Measurements from ENCODE around the gene DMRT1.

The DMRT1 gene

DNA sequence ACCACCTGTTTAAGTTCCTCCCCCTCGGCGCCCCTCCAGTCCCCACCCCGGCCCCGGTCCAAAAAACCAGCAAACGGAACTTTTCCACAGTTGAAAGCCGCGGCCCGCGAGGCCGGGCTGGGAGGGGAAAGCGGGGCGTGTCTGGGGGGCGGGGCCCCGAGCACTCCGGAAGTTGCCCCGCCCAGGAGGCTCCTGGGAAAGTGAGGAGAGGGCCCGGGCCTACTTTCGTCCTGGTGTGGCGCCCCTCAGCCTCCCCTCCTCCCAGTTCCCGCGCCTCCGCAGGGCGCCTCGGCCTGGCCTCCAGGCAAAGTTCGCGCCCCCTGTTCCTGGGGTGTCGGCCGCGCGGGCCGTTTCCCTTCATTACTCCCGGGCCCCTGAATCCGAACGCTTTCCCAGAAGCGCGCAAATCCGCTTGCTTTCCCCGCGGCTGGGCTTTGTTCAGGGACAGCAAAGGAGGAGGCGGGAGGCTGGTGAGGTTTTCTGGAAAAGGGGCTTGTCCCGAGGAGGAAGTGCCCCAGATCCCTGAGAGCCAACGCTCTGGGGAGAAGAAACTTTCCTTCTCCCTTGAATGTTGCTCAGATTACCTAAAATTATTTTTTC, 130.5 kb downstream of the DMRT1 start:
- no peak for DNase-seq (ENCODE audit: low read depth in 3 of 3)

GRCh38 chr9:972501-973294, 131.2 kb downstream of the DMRT1 start:
- no peak for DNase-seq (ENCODE audit: low read depth in 3 of 3)

- DNase-seq (ENCODE audit: low read depth in 3 of 3) = no peak
These were observed 131.9 kb downstream of the DMRT1 start for GRCh38 chr9:973295-973834.

DNA sequence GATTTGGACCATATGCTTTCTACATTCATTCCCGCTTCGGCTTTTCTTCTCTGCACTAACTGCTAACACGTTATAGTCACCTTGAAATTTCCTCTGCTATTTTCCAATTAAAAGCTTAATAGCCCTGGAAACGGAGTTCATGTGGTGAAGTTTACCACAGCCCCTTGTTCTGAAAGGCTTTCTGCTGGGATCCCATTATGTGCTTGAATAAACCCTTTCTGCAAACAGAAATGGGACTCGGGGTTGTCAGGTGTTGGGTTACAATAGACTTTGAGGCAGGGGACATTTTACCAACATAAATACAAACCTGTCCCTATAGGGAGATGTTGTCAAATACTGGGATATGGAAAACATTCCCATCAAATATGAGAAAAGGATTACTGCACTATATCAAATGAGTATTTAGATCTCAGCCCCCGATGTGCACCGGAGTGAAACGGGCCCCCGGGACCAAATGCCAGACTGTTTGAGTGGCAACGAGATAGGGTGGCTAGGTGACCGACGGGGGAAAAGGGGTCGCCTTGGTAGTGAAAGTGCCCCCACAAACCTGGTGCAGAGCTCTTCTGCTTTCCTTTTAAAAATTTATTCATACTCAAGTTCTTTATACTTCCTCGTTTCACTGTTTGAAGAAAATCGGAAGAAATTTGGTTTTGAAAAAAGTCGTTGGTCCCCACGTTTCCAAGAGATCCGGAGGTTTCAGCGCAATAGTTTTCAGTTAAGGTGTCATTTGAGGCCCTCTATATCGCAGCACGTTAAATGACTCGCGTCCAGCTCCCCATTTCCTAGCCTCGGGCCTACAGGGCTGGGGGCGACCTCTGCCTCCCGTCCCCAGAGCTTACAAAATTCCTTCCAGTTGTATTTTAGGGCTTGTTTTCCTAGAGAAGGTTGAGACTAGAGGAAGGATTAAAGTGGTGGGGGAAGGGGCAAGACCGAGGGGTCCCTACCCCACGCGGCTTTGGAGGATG, 132.8 kb downstream of the DMRT1 start:
- no peak for DNase-seq (ENCODE audit: low read depth in 3 of 3)

GRCh38 chr9:974996-975739, 133.7 kb downstream of the DMRT1 start:
- DNase-seq (ENCODE audit: low read depth in 3 of 3) = no peak

DNA sequence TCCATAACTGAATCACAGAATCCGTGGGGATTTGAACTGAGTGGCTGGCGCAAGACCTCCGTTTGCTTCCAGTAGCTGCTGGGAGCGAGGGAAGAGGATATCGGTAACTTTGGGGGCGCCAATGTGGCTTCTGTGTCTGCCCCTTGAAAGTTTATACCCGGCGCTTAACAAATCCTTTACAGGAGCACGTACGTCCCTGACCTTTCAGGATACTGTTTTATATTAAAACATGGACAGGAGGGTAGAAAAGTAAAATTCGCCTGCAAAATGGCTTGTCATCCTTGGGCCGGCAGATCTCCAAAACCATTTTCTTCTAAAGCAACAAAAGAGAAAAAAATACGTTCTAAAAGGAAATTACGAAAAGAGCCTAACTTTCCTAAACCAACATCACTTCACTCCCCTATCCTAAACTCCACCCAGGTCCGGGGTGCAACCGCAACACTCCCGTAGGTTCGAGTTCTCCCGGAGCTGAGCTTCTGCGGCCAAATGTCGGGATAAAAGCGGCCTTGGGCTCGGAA, 134.3 kb downstream of the DMRT1 start:
- no peak for DNase-seq (ENCODE audit: low read depth in 3 of 3)

DNA sequence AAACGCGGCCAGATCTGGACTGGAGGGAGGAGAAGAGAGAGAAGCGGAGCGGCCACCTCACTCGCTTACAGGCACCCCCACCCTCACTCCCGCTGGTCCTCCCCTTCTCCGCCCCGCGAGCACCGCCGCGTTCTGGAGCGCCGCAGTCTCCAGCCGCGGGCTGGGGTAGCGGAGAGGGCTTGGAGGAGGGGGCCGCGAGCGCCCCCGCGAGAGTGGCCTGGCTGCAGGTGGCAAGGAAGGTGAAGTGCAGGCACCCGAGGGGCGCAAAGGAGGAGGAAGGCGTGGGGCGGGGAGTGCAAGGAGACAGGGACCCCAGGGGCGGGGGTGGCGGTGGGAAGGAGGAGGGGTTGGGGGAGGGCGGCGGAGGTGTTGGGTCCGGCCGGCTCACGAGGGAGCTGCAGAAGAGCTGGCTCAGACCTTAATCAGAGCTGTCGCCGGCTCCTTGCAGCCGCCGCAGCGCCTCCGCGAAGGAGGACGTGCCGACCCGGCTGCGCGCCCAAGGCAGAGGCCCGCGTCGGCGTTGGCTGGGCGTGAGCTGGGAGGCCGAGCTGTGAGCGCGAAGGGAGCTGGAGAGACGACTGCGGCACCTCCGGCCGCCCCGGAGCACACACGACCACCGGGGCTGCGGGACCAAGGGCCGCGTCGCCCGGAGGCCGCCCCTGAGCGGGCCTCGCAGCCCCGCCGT, 134.9 kb downstream of the DMRT1 start, which contains the start of gene DMRT3:
Gene DMRT3, plus strand, starts transcription at position 398 of the 685 bp plus-strand sequence. CDS start 347 bp downstream, outside the sequence.
- no peak for DNase-seq (ENCODE audit: low read depth in 3 of 3)

DNA sequence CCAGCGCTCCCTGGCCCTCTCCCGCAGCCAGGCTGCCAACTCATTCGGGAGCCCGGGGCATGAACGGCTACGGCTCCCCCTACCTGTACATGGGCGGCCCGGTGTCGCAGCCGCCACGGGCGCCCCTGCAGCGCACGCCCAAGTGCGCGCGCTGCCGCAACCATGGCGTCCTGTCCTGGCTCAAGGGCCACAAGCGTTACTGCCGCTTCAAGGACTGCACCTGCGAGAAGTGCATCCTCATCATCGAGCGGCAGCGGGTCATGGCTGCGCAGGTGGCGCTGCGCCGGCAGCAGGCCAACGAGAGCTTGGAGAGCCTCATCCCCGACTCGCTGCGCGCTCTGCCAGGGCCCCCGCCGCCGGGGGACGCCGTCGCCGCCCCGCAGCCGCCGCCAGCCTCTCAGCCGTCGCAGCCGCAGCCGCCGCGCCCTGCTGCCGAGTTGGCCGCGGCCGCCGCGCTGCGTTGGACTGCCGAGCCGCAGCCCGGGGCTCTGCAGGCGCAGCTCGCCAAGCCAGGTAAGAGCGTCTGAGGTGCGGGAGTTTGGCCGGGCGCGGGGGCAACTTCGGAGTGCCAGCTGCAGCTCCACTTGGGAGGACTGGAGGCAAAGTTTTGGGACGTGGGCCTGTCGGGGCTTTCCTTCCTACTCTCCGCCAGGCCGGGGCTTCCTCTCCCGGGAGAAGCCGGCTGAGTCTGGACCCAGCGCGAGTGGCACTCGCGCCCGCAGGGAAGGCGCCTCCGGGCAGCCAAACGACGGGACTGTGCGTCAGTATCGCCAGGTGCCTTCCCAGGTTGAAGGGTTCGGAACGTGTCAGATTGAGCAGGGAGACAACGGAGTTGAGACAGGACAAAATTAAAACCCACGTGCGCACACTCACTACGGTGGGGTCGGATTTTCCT, 135.7 kb downstream of the DMRT1 start:
- DNase-seq (ENCODE audit: low read depth in 3 of 3) = no peak

DNA sequence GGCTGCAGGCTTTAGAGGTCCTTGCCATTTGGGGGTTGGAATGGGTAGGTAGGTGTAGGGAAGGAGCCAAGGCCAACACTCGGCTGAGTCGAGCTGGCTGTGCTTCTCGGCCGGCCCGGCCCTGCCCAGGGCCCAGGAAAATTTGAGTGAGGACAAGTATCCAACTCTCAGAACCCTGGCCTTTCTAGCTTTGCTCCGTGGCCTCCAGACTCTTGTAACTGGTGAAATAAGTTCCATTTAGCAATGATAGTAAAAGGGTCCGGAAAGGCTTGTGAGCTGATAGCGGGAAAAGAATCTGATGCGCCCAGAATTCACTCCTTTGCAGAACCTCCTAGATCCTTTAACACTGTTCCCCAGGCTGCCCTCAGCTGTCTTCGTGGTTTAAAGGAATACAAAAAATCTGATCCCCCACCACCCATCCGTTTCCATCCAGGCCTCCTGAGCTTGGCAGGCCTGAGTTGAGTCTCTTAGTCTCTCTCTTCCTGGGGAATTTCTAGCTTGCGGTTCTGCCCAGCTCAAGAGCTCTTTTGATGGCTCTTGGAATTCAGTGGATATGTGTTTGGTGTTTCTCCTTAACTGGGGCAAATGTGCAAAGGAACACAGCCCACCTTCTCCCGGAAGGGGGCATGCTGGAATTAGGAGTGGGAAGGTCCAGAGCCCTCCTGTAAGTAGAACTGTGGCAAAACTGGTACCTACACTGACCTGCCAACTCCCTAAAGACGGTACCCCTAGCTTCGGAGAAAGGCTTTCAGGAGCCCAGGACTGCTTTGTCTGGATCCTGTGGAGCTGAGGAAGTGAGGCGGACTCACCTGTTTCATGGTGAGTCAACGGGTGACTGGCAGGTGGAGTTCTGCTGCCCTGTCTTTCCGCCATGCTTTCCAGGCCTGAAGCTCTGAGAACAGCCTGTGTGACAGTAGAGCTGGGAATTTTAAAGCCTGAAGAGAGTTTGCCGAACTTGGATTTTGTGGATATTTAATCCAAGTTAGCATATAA, 136.6 kb downstream of the DMRT1 start:
- DNase-seq (ENCODE audit: low read depth in 3 of 3) = no peak

DNA sequence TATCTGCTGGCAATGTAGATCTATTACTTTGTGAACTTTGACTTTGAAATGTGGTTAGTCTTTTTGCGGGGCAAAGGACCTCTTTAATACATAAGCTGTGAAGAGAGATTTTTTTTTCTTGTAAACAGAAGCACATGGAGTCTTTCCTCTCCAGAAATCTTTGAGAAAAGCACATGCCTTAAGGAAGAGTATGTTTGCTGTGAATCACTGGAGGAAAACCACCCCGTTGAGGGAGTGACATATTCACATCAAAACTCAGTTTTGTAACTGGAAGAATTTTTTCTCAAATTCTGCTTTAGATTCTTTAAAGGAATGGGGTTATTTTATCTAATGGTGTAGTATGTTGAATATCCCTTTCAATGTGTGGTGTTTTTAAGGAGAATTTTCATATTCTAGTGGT, 138.5 kb downstream of the DMRT1 start:
- no peak for DNase-seq (ENCODE audit: low read depth in 3 of 3)

- no peak for DNase-seq (ENCODE audit: low read depth in 3 of 3)
These were observed 139.1 kb downstream of the DMRT1 start for GRCh38 chr9:980640-981039.

- DNase-seq (ENCODE audit: low read depth in 3 of 3) = no peak
These were observed 140.0 kb downstream of the DMRT1 start for GRCh38 chr9:981491-981898.

GRCh38 chr9:982394-983230, 141.1 kb downstream of the DMRT1 start:
- DNase-seq (ENCODE audit: low read depth in 3 of 3) = no peak

DNA sequence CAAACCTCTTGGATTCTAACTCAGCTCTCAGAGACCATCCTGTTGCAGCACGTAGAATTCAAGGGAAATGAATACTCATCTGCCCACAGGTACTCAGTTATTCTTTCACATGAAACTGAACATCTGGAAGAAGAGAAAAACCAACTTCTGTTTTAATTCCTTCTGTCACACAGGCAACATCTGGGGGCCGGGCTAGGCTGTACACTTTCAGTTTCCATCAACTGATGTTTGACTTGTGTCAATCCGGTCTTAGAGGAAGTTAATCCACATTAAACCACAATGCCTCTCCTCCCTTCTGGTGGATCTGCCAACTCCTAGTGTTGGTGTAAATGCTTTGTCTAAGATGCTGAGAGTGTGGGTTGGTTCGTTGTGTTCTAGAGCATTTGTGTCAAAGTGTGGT, 152.5 kb downstream of the DMRT1 start:
- DNase-seq (ENCODE audit: low read depth in 3 of 3) = no peak

GRCh38 chr9:995192-995591, 153.7 kb downstream of the DMRT1 start:
- DNase-seq (ENCODE audit: low read depth in 3 of 3) = no peak

DNA sequence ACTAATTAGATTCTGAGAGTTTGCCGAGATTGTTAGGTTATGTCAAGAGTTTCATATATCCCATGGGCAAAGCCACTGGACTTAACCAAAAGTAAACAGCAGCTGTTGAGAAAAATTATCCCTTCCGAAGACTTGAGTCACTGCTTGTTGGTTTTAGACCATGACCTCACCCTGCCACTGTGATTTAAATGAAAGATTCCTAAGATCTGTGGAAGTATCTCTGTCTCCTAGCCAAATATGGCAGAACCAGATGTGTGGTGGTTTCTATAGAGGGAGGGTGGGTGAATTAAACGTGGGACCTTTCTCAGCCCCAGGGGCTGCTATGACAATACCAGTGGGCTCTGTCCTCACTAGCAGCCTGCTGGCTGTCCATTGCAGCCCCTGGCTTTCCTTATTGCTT, 154.3 kb downstream of the DMRT1 start:
- no peak for DNase-seq (ENCODE audit: low read depth in 3 of 3)

Measured in stimulated activated CD4-positive, alpha-beta T cell treated with anti-CD3 and anti-CD28 coated beads, TNF-alpha, amount 100 ng/mL, for 48 hours (primary cell).